Mammary microvascular endothelial cell (primary cell): ENCODE results near the gene PRDM16. TPM values are rescaled to one million over a fixed set of nuclear protein-coding genes. Genes with fewer than 3 reads are reported as not detected.

Experiments
- total RNA-seq: library from RNA; depleted of rRNA; stranded (reverse); fragments of >200 nt; gene quantifications from 2 replicates; pipeline ENCODE4 v1.2.3, GENCODE V29; 2015

PRDM16 gene
- not detected in 2 replicates for total RNA-seq

GRCh38 chr1:3068564-3069431, at the start of gene PRDM16:
Gene PRDM16, plus strand, starts transcription at chr1:3069203. Its CDS starts 57 bp downstream, at chr1:3069260.

GRCh38 chr1:3021233-3021671, 47.8 kb upstream of the PRDM16 start, which contains the start of gene ACTRT2:
Gene ACTRT2, plus strand, starts transcription at chr1:3021467. Its CDS starts 220 bp downstream, at chr1:3021687.

GRCh38 chr1:3453891-3454810, 385.1 kb downstream of the PRDM16 start, which contains the start of gene ARHGEF16:
Gene ARHGEF16, plus strand, starts transcription at chr1:3454665. Its CDS starts 8,420 bp downstream, at chr1:3463085.

Other genes starting within 250 kb of the PRDM16 start
- gene ACTRT2, start 47.7 kb upstream of the PRDM16 start, total RNA-seq, result not detected in 2 replicates